ENCODE data around the gene DNAJC16.
"Not testable (repeated sequence)": the region's sequence is repeated elsewhere in the genome, so short reads cannot be mapped to it uniquely, and the experiment has no call there.

Gene DNAJC16

GRCh38 chr1:15482983-15483543, 43.6 kb upstream of the DNAJC16 start:
- not testable (repeated sequence) for H2AK5ac ChIP-seq (ENCODE audit: low read length); H3K4me2 ChIP-seq (ENCODE audit: low read length); DNase-seq; H3K79me2 ChIP-seq (ENCODE audit: control insufficient read depth, insufficient read depth, low read length); H3K23ac ChIP-seq (ENCODE audit: low read length); H3K4me1 ChIP-seq (ENCODE audit: control insufficient read depth, low read depth, low read length); H2BK5ac ChIP-seq (ENCODE audit: low read length); H3K27ac ChIP-seq (ENCODE audit: low read depth, low read length); H3K18ac ChIP-seq (ENCODE audit: low read length); H3K36me3 ChIP-seq (ENCODE audit: control insufficient read depth, insufficient read depth, low read length); H2BK15ac ChIP-seq (replicated peaks; ENCODE audit: low read depth); H2BK120ac ChIP-seq (ENCODE audit: low read depth, low read length); H3K27me3 ChIP-seq (ENCODE audit: insufficient read depth, low read length, poor library complexity); H4K8ac ChIP-seq (ENCODE audit: low read depth, low read length); H3K4me3 ChIP-seq (ENCODE audit: low read length); H3K79me1 ChIP-seq (ENCODE audit: low read length); H3K9ac ChIP-seq (ENCODE audit: low read length); H4K5ac ChIP-seq (ENCODE audit: low read length); H3K56ac ChIP-seq (ENCODE audit: low read length); H3K4ac ChIP-seq (ENCODE audit: low read depth, low read length)
- WGBS (ENCODE audit: extremely low coverage, insufficient coverage, low lambda C conversion rate), result no CpG with 5 or more reads among the region's 16 CpGs

GRCh38 chr1:15483971-15484370, 42.7 kb upstream of the DNAJC16 start:
- Histone ChIP-seq H4K5ac (ENCODE audit: low read length) (no peak overlapping the region), H2AK5ac (ENCODE audit: low read length) (no peak overlapping the region), H2BK120ac (ENCODE audit: low read depth, low read length) (no peak overlapping the region), H3K27ac (ENCODE audit: low read depth, low read length) (no peak overlapping the region), H4K8ac (ENCODE audit: low read depth, low read length) (no peak overlapping the region), H3K27me3 (ENCODE audit: insufficient read depth, low read length, poor library complexity) (no peaks in the 10 kb centered on the region), H3K18ac (ENCODE audit: low read length) (no peak overlapping the region), H2BK5ac (ENCODE audit: low read length) (no peak overlapping the region), H3K56ac (ENCODE audit: low read length) (no peak overlapping the region), H3K4me2 (ENCODE audit: low read length) (no peak overlapping the region), H3K4ac (ENCODE audit: low read depth, low read length) (no peak overlapping the region), H3K9ac (ENCODE audit: low read length) (no peak overlapping the region), H3K79me1 (ENCODE audit: low read length) (no peaks in the 10 kb centered on the region), H3K36me3 (ENCODE audit: control insufficient read depth, insufficient read depth, low read length) (no peaks in the 10 kb centered on the region), H3K23ac (ENCODE audit: low read length) (no peak overlapping the region), H3K79me2 (ENCODE audit: control insufficient read depth, insufficient read depth, low read length) (no peaks in the 10 kb centered on the region), H3K4me1 (ENCODE audit: control insufficient read depth, low read depth, low read length) (no peaks in the 10 kb centered on the region), H3K4me3 (ENCODE audit: low read length) (no peak overlapping the region), H2BK15ac (replicated peaks; ENCODE audit: low read depth) (no peak overlapping the region)
- no peak for DNase-seq
- WGBS (ENCODE audit: extremely low coverage, insufficient coverage, low lambda C conversion rate), result no CpG with 5 or more reads among the region's 2 CpGs

- H3K23ac ChIP-seq (ENCODE audit: low read length); H3K79me2 ChIP-seq (ENCODE audit: control insufficient read depth, insufficient read depth, low read length); H3K9ac ChIP-seq (ENCODE audit: low read length); H2BK15ac ChIP-seq (replicated peaks; ENCODE audit: low read depth); H3K36me3 ChIP-seq (ENCODE audit: control insufficient read depth, insufficient read depth, low read length); H4K5ac ChIP-seq (ENCODE audit: low read length); H3K27ac ChIP-seq (ENCODE audit: low read depth, low read length); H3K4me2 ChIP-seq (ENCODE audit: low read length); H3K27me3 ChIP-seq (ENCODE audit: insufficient read depth, low read length, poor library complexity); H3K18ac ChIP-seq (ENCODE audit: low read length); H2BK5ac ChIP-seq (ENCODE audit: low read length); H3K56ac ChIP-seq (ENCODE audit: low read length); H3K4me1 ChIP-seq (ENCODE audit: control insufficient read depth, low read depth, low read length); H2AK5ac ChIP-seq (ENCODE audit: low read length); H3K4me3 ChIP-seq (ENCODE audit: low read length); H2BK120ac ChIP-seq (ENCODE audit: low read depth, low read length); H3K4ac ChIP-seq (ENCODE audit: low read depth, low read length); H4K8ac ChIP-seq (ENCODE audit: low read depth, low read length); DNase-seq; H3K79me1 ChIP-seq (ENCODE audit: low read length): not testable (repeated sequence)
- WGBS (ENCODE audit: extremely low coverage, insufficient coverage, low lambda C conversion rate), result no CpG with 5 or more reads among the region's 6 CpGs
Observed at GRCh38 chr1:15484443-15484842, 42.2 kb upstream of the DNAJC16 start.

GRCh38 chr1:15485636-15486035, 41.0 kb upstream of the DNAJC16 start:
- no peaks in the 10 kb centered on the region for H3K4me1 ChIP-seq (ENCODE audit: control insufficient read depth, low read depth, low read length)
- no peaks in the 10 kb centered on the region for H3K27me3 ChIP-seq (ENCODE audit: insufficient read depth, low read length, poor library complexity)
- no peaks in the 10 kb centered on the region for H3K36me3 ChIP-seq (ENCODE audit: control insufficient read depth, insufficient read depth, low read length)
- no peak overlapping the region for H2BK15ac ChIP-seq (replicated peaks; ENCODE audit: low read depth)
- H3K4me3 ChIP-seq (ENCODE audit: low read length), result no peak overlapping the region
- no peak overlapping the region for H3K56ac ChIP-seq (ENCODE audit: low read length)
- no peaks in the 10 kb centered on the region for H3K79me1 ChIP-seq (ENCODE audit: low read length)
- H2AK5ac ChIP-seq (ENCODE audit: low read length), result no peak overlapping the region
- no peak overlapping the region for H3K18ac ChIP-seq (ENCODE audit: low read length)
- no peak for DNase-seq
- no peak overlapping the region for H3K27ac ChIP-seq (ENCODE audit: low read depth, low read length)
- no CpG with 5 or more reads among the region's 6 CpGs for WGBS (ENCODE audit: extremely low coverage, insufficient coverage, low lambda C conversion rate)
- no peaks in the 10 kb centered on the region for H3K79me2 ChIP-seq (ENCODE audit: control insufficient read depth, insufficient read depth, low read length)
- no peak overlapping the region for H2BK120ac ChIP-seq (ENCODE audit: low read depth, low read length)
- H3K9ac ChIP-seq (ENCODE audit: low read length), result no peak overlapping the region
- H3K4ac ChIP-seq (ENCODE audit: low read depth, low read length), result no peak overlapping the region
- H3K4me2 ChIP-seq (ENCODE audit: low read length), result no peak overlapping the region
- no peak overlapping the region for H2BK5ac ChIP-seq (ENCODE audit: low read length)
- H4K5ac ChIP-seq (ENCODE audit: low read length), result no peak overlapping the region
- H3K23ac ChIP-seq (ENCODE audit: low read length), result no peak overlapping the region
- no peak overlapping the region for H4K8ac ChIP-seq (ENCODE audit: low read depth, low read length)

- H3K56ac ChIP-seq (ENCODE audit: low read length); H2BK5ac ChIP-seq (ENCODE audit: low read length); H3K4me1 ChIP-seq (ENCODE audit: control insufficient read depth, low read depth, low read length); H3K4me2 ChIP-seq (ENCODE audit: low read length); H3K9ac ChIP-seq (ENCODE audit: low read length); H3K27ac ChIP-seq (ENCODE audit: low read depth, low read length); H2AK5ac ChIP-seq (ENCODE audit: low read length); H4K8ac ChIP-seq (ENCODE audit: low read depth, low read length); H3K18ac ChIP-seq (ENCODE audit: low read length); H3K79me2 ChIP-seq (ENCODE audit: control insufficient read depth, insufficient read depth, low read length); H2BK15ac ChIP-seq (replicated peaks; ENCODE audit: low read depth); H3K36me3 ChIP-seq (ENCODE audit: control insufficient read depth, insufficient read depth, low read length); H3K79me1 ChIP-seq (ENCODE audit: low read length); H3K4ac ChIP-seq (ENCODE audit: low read depth, low read length); H2BK120ac ChIP-seq (ENCODE audit: low read depth, low read length); H3K23ac ChIP-seq (ENCODE audit: low read length); H4K5ac ChIP-seq (ENCODE audit: low read length); DNase-seq; H3K4me3 ChIP-seq (ENCODE audit: low read length); H3K27me3 ChIP-seq (ENCODE audit: insufficient read depth, low read length, poor library complexity): not testable (repeated sequence)
- WGBS (ENCODE audit: extremely low coverage, insufficient coverage, low lambda C conversion rate), result no CpG with 5 or more reads among the region's 17 CpGs
Observed at GRCh38 chr1:15486844-15487610, 39.6 kb upstream of the DNAJC16 start.

GRCh38 chr1:15488371-15488770, 38.3 kb upstream of the DNAJC16 start:
- Histone ChIP-seq H4K8ac (ENCODE audit: low read depth, low read length) (no peak overlapping the region), H3K36me3 (ENCODE audit: control insufficient read depth, insufficient read depth, low read length) (peaks cover 2% of the 10 kb centered on the region), H3K18ac (ENCODE audit: low read length) (no peak overlapping the region), H2BK15ac (replicated peaks; ENCODE audit: low read depth) (no peak overlapping the region), H3K4me1 (ENCODE audit: control insufficient read depth, low read depth, low read length) (no peaks in the 10 kb centered on the region), H3K56ac (ENCODE audit: low read length) (no peak overlapping the region), H3K79me2 (ENCODE audit: control insufficient read depth, insufficient read depth, low read length) (no peaks in the 10 kb centered on the region), H2AK5ac (ENCODE audit: low read length) (no peak overlapping the region), H3K27ac (ENCODE audit: low read depth, low read length) (no peak overlapping the region), H3K4me2 (ENCODE audit: low read length) (no peak overlapping the region), H3K9ac (ENCODE audit: low read length) (no peak overlapping the region), H2BK120ac (ENCODE audit: low read depth, low read length) (no peak overlapping the region), H4K5ac (ENCODE audit: low read length) (no peak overlapping the region), H3K27me3 (ENCODE audit: insufficient read depth, low read length, poor library complexity) (no peaks in the 10 kb centered on the region), H3K23ac (ENCODE audit: low read length) (no peak overlapping the region), H2BK5ac (ENCODE audit: low read length) (no peak overlapping the region), H3K79me1 (ENCODE audit: low read length) (no peaks in the 10 kb centered on the region), H3K4ac (ENCODE audit: low read depth, low read length) (no peak overlapping the region), H3K4me3 (ENCODE audit: low read length) (no peak overlapping the region)
- no peak for DNase-seq
- no CpG with 5 or more reads among the region's 3 CpGs for WGBS (ENCODE audit: extremely low coverage, insufficient coverage, low lambda C conversion rate)
